Activated CD8-positive, alpha-beta memory T cell treated with anti-CD3 and anti-CD28 coated beads, Interleukin-2, amount 10 ng/mL, durations not matched to agents 7 days and 5 days (primary cell): ENCODE data around the gene METAP1. TPM values are rescaled to one million over a fixed set of nuclear protein-coding genes. Genes with fewer than 3 reads are reported as not detected.
"Not testable (repeated sequence)": the region's sequence is repeated elsewhere in the genome, so short reads cannot be mapped to it uniquely, and the experiment has no call there.

Experiments
- ATAC-seq: fragments of 150-1000 bp; cut with Tn5 transposase; one replicate; pipeline ENCODE4 v1.10.0; 2021; ENCODE audit warnings: moderate library complexity
- CTCF ChIA-PET: fragments of 350-600 bp; sonication (Branson Sonifier 250); formaldehyde crosslinking; loops from one replicate; lab custom pipeline; 2021; ENCODE audit warnings: antibody characterized with exemption; lab: Charles Lee
- DNase-seq: peaks from one replicate; pipeline ENCODE4 v3.0.0-alpha.2; 2020
- H3K27ac Mint-ChIP-seq: one replicate; pipeline ENCODE4 v1.8.0; 2021; ENCODE audit warnings: mild to moderate bottlenecking, mixed read lengths
- H3K27me3 Mint-ChIP-seq: one replicate; pipeline ENCODE4 v1.8.0; 2021; ENCODE audit warnings: mixed read lengths
- H3K36me3 Mint-ChIP-seq: one replicate; pipeline ENCODE4 v1.8.0; 2021; ENCODE audit warnings: mild to moderate bottlenecking, mixed read lengths
- H3K4me1 Mint-ChIP-seq: one replicate; pipeline ENCODE4 v1.8.0; 2021; ENCODE audit warnings: mixed read lengths
- H3K4me3 Mint-ChIP-seq: one replicate; pipeline ENCODE4 v1.8.0; 2021; ENCODE audit warnings: mild to moderate bottlenecking, moderate library complexity, mixed read lengths
- H3K9me3 Mint-ChIP-seq: one replicate; pipeline ENCODE4 v1.8.0; 2022; ENCODE audit warnings: low read depth, mixed read lengths
- microRNA-seq: library from miRNA; unstranded; fragments of <30 nt; microRNA quantifications from one replicate; pipeline ENCODE4 v1.2.0, GENCODE V29; 2022
- total RNA-seq, 2 experiments: library from RNA; stranded (reverse); gene quantifications; one replicate each; pipeline ENCODE4 v1.2.3, GENCODE V29; 2021

The METAP1 gene
- total RNA-seq, 2 experiments from 2014 or later, result 43.7 to 48.4 TPM

- Mint-ChIP-seq H3K4me3 (no peak overlapping the region), H3K9me3 (no peaks in the 10 kb centered on the region), H3K27me3 (peaks cover 3% of the 10 kb centered on the region), H3K4me1 (peaks cover 1% of the 10 kb centered on the region), H3K27ac (no peak overlapping the region), H3K36me3 (no peaks in the 10 kb centered on the region)
- CTCF ChIA-PET, result no interaction called here
- ATAC-seq (no peak), DNase-seq (no peak)
These were observed 103.8 kb downstream of the METAP1 start for GRCh38 chr4:99099311-99099710.

DNA sequence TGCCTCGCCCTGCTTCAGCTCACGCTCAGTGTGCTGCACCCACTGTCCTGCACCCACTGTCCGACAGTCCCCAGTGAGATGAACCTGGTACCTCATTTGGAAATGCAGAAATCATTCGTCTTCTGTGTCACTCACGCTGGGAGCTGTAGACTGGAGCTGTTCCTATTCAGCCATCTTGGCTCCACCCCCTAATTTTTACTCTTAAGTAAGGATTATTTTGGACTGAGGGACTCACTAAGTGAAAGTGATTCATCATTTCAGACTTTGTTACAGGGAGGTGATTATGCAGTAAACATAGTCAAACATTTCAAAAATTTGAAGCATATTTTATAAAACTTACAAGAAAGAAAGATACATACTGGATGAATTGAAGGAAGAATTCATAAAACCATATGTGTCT, 104.3 kb downstream of the METAP1 start:
- CTCF ChIA-PET, result interaction anchor here (1.1 kb wide), 1 partner anchor 712 kb away, joined by 3 read pairs; no protein-coding TSS in a partner anchor
- ATAC-seq, H3K4me1 Mint-ChIP-seq, H3K36me3 Mint-ChIP-seq, DNase-seq, H3K4me3 Mint-ChIP-seq, H3K27me3 Mint-ChIP-seq, H3K27ac Mint-ChIP-seq, H3K9me3 Mint-ChIP-seq: not testable (repeated sequence)

DNA sequence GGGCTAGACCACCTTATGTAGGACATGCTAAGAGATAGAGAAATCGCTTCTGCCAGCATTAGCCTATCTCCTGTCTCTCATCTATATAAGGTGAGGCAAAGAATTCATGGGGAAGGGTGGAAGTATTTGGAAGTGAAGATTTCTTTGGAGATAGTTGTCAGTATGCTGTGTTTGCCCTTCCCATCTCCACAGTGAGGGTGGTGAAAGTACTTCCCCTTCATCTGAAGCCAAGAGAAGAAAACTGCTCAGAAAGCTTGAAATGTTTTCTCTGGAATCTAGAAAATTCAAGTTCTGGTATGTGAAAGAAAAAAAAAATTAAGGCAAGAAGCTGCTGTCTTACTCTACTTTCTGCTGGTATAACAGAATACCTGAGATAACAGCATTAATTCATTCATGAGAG, 105.4 kb downstream of the METAP1 start:
- DNase-seq (no peak), ATAC-seq (no peak)
- Mint-ChIP-seq H3K27ac (no peak overlapping the region), H3K36me3 (no peaks in the 10 kb centered on the region), H3K27me3 (peaks cover 3% of the 10 kb centered on the region), H3K4me3 (no peak overlapping the region), H3K9me3 (no peaks in the 10 kb centered on the region), H3K4me1 (peaks cover 1% of the 10 kb centered on the region)
- CTCF ChIA-PET, result interaction anchor here (1.1 kb wide), 1 partner anchor 711 kb away, joined by 3 read pairs; no protein-coding TSS in a partner anchor

- no peak overlapping the region for H3K27ac Mint-ChIP-seq
- no peaks in the 10 kb centered on the region for H3K9me3 Mint-ChIP-seq
- ATAC-seq (no peak), DNase-seq (no peak)
- peaks cover 1% of the 10 kb centered on the region for H3K4me1 Mint-ChIP-seq
- H3K4me3 Mint-ChIP-seq, result no peak overlapping the region
- no peaks in the 10 kb centered on the region for H3K27me3 Mint-ChIP-seq
- CTCF ChIA-PET, result interaction anchor here (1.1 kb wide), 1 partner anchor 47 kb away, joined by 3 read pairs; no protein-coding TSS in a partner anchor
- H3K36me3 Mint-ChIP-seq, result no peaks in the 10 kb centered on the region
These were observed 107.1 kb downstream of the METAP1 start for GRCh38 chr4:99102634-99103033.

- ATAC-seq, result no peak
- Mint-ChIP-seq H3K4me3 (no peak overlapping the region), H3K27me3 (no peaks in the 10 kb centered on the region), H3K9me3 (no peaks in the 10 kb centered on the region), H3K27ac (no peak overlapping the region), H3K4me1 (peaks cover 1% of the 10 kb centered on the region), H3K36me3 (no peaks in the 10 kb centered on the region)
- no peak for DNase-seq
- CTCF ChIA-PET, result interaction anchor here (1.1 to 1.9 kb wide), 2 partner anchors 47 to 302 kb away, joined by 3 to 4 read pairs; no protein-coding TSS in a partner anchor
These were observed 107.6 kb downstream of the METAP1 start for GRCh38 chr4:99103166-99103565.

DNA sequence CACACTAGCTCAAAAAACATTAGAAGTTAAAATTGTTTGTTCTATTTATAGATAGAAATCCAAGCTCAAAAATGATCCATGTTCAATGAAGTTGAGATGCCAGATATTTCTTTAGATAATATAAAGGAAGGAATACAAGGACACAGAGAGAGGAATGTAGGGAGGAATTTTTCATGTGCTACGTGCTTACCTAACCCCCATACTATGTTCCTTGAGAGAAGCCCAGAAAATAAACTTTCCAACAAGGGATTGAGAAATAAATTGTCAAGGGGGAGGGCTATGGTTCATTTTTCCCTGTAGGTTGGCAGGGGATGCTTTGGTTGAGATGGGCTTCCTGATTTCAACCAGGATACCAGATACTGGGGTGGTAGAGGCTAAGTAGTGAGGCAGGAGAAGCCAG, 108.6 kb downstream of the METAP1 start:
- Mint-ChIP-seq H3K4me1 (peaks cover 1% of the 10 kb centered on the region), H3K36me3 (no peaks in the 10 kb centered on the region), H3K27ac (no peak overlapping the region), H3K4me3 (no peak overlapping the region), H3K27me3 (no peaks in the 10 kb centered on the region), H3K9me3 (no peaks in the 10 kb centered on the region)
- ATAC-seq (no peak), DNase-seq (no peak)
- CTCF ChIA-PET, result interaction anchor here (1.9 kb wide), 1 partner anchor 301 kb away, joined by 4 read pairs; no protein-coding TSS in a partner anchor

DNA sequence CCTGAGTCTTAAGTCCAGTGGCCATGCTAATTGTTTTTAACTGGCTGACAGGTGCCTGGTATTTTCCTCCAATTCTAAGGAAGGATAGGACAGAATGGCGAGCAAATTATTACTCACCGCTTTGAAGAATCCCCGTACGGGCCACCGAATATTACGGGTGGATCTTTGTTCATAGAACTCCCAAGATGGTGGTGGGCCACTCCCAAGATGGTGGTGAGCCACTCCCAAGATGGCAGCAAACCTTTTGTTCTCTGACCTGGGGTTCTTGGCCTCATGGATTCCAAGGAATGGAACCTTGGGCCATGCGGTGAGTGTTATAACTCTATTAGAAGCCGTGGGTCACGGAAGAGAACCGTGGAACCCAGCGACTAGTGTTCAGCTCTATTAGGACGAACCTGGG, 113.8 kb downstream of the METAP1 start:
- H3K36me3 Mint-ChIP-seq, H3K27me3 Mint-ChIP-seq, DNase-seq, H3K4me3 Mint-ChIP-seq, ATAC-seq, H3K9me3 Mint-ChIP-seq, H3K27ac Mint-ChIP-seq, H3K4me1 Mint-ChIP-seq: not testable (repeated sequence)
- CTCF ChIA-PET, result interaction anchor here (0.9 kb wide), 1 partner anchor 53 kb away, joined by 3 read pairs; no protein-coding TSS in a partner anchor

Small RNA genes lying within 50 kb of the gene (microRNA-seq; reads per million reads assigned to microRNA genes)
- 7.2 reads per million, percentile 22 among the genes with 10 or more reads in this experiment for gene MIR3684

Other genes with a start within 250 kb of the METAP1 start
- 100 to 1,000 TPM in 1 of 2 experiments, 10 to 100 TPM in 1; 92.1 to 122 TPM for gene EIF4E, start 66.6 kb upstream of the METAP1 start, total RNA-seq
- 10 to 100 TPM; 97.4 to 97.8 TPM for gene ADH5, start 93.1 kb downstream of the METAP1 start, total RNA-seq
- gene ADH4, start 148.6 kb downstream of the METAP1 start, total RNA-seq, result not detected
- not detected for gene ADH6, start 223.5 kb downstream of the METAP1 start, total RNA-seq